HG03095 (cell line): ENCODE measurements around the gene THBS2.
"Not testable (repeated sequence)": the region's sequence is repeated elsewhere in the genome, so short reads cannot be mapped to it uniquely, and the experiment has no call there.

ENCODE experiments used
- ATAC-seq: cut with Tn5 transposase; IDR thresholded peaks from one replicate; pipeline ENCODE4 v1.9.1; 2021; ENCODE audit warnings: moderate library complexity; ENCODE audit not compliant: unreplicated experiment

Gene THBS2

DNA sequence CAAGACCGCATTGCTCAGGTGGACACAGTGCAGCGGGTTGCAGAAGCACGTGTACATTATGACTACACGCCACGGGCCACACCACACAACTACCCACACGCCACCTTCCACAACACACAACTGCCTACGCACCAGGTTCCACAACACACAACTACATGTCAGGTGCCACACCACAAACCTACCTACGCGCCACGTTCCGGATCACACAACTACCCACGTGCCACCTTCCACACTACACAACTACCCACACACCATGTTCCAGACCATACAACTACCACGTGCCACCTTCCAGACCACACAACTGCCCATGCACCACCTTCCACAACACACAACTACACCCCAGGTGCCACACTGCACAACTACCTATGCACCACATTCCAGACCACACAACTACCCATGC is 20.5 kb downstream of the THBS2 start:
- no peak for ATAC-seq

- no peak for ATAC-seq
Measured at GRCh38 chr6:169232507-169232931, 21.1 kb downstream of the THBS2 start.

DNA sequence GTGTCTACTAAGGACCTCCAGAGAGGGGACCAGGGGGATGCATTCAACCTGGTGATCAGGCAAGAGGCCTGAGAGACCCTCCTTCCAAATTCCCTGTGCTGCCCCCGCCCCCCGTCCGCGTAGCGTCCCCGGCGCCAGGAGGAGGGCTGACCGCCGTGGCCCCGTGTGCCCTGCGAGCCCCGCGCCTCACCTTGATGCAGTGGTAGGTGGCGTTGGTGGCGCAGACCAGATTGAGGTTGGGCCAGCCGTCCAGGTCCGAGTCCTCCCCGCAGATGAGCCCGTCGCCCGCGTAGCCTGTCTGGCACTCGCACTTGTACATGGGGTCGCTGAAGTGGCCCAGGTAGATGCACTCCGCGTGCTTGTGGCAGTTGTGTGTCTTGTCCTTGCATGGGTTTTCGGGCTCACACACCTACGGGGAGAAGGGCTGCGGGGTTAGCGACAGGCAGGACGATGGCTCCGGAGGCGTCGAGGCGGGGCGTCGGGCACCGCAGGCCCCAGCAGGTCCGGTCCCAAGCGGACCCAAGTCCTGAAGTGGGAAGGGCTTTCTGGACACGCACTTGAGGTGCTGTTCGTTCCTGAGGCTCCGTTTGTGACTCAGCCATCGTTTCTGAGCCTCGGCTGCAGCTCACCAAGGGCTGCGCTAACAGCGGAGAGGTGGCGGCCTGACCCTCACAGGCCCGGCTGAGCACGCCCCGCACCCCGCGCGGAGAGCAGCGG is 21.7 kb downstream of the THBS2 start:
- no peak for ATAC-seq

- ATAC-seq: no peak
Measured at GRCh38 chr6:169230946-169231789, 22.5 kb downstream of the THBS2 start.

DNA sequence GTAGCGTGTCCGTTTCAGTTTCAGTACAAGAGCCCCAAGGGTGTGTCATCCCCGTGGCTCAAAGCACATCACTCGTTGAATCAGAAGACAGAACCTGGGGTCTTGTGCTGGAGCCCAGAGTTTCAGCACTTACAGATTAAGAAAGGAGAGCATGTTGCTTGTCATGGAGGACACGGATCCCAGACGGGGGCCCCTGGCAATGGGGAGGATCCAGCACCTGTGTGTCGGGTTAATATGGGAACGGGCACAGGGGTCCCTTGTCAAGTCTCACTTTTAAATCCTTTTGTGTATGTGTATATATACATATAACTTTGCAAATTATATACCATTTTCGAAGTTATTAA is 23.4 kb downstream of the THBS2 start:
- ATAC-seq: no peak

GRCh38 chr6:169229615-169230321 is 23.9 kb downstream of the THBS2 start:
- ATAC-seq: no peak

GRCh38 chr6:169227116-169227515 is 26.5 kb downstream of the THBS2 start:
- no peak for ATAC-seq

GRCh38 chr6:169225887-169226286 is 27.8 kb downstream of the THBS2 start:
- ATAC-seq: no peak

DNA sequence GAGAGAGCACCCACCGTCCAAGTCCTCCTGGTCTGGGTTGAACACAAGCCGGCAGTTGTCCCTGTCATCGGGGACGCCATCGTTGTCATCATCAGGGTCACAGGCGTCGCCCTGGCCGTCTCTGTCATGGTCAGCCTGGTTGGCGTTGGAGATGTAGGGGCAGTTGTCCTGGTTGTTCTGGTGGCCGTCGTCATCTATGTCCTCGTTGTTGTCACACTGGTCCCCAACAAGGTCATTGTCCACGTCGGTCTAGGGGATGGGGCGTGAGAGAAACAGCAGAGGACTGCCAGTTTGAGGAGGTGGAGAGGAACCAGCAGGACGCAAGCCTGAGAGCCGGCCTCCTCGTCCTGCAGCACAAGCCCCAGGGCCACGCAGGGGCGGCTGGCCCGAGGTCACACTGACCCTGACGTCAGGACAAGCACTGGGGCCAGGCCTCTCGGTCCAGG is 28.5 kb downstream of the THBS2 start:
- no peak for ATAC-seq

DNA sequence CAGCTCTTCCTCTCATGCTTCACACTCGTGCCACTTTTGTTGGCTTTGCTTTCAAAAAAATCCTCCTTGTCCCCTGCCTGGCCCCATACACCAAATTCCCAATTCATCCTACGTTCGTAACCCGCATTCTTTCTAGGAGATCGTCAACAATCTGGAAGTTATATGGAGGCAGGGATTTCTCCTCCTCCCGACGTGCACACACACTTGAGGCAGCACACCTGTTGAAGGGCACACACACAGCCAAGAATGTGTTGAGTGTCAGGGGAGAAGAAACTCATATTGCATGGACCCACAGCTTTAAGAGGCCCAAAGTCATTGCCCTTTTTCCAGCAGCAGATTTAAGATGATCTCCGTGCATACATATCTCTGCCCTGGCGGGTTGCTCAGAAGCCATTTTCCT is 28.9 kb downstream of the THBS2 start:
- ATAC-seq: no peak

GRCh38 chr6:169224185-169224695 is 29.4 kb downstream of the THBS2 start:
- ATAC-seq: no peak

DNA sequence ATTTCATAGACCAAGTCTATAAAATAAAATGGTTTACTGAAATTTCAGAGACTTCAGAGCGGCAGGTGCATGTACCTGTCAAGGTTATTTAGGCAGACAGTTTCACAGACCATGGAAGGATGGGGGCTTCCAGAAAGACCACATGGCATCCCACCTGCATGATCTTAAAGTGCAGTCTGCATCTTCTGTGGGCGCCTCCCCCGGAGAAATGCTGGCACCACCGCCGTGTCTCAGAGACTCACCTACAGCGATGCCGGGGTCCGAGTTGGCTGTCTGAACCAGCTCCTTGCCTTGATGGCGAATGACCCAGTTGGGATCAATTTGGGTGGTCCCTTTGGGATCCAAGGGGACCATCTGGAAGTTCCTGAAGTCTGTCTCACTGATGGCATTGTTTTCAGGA is 30.6 kb downstream of the THBS2 start:
- ATAC-seq: no peak

GRCh38 chr6:169222126-169222525 is 31.5 kb downstream of the THBS2 start:
- no peak for ATAC-seq

DNA sequence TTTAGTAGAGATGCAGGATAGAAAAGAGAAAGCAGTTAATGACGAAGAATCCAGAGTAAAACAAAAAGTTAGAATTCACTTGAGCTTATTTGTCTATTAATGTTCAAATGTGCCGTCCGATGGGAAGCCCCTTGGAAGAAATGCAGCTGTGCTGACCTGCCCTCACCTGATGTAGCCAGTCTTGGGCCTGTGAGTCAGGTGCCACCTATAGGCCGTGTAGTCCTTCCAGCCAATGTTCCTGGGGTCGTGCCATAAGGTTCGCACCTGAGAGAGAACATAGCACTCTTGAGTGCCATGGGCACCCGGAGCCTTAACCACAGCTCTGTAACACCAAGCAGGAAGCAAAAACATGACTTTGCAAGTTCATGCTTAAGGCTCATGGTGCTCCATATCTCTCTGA is 32.4 kb downstream of the THBS2 start:
- ATAC-seq: no peak

- no peak for ATAC-seq
Measured at GRCh38 chr6:169220068-169220964, 33.3 kb downstream of the THBS2 start.

- ATAC-seq: no peak
Measured at GRCh38 chr6:169217972-169218371, 35.7 kb downstream of the THBS2 start.

GRCh38 chr6:169216830-169217229 is 36.8 kb downstream of the THBS2 start:
- ATAC-seq: no peak

- no peak for ATAC-seq
Measured at GRCh38 chr6:169215201-169215681, 38.4 kb downstream of the THBS2 start.

- ATAC-seq: not testable (repeated sequence)
Measured at GRCh38 chr6:169214789-169215188, 38.9 kb downstream of the THBS2 start.

DNA sequence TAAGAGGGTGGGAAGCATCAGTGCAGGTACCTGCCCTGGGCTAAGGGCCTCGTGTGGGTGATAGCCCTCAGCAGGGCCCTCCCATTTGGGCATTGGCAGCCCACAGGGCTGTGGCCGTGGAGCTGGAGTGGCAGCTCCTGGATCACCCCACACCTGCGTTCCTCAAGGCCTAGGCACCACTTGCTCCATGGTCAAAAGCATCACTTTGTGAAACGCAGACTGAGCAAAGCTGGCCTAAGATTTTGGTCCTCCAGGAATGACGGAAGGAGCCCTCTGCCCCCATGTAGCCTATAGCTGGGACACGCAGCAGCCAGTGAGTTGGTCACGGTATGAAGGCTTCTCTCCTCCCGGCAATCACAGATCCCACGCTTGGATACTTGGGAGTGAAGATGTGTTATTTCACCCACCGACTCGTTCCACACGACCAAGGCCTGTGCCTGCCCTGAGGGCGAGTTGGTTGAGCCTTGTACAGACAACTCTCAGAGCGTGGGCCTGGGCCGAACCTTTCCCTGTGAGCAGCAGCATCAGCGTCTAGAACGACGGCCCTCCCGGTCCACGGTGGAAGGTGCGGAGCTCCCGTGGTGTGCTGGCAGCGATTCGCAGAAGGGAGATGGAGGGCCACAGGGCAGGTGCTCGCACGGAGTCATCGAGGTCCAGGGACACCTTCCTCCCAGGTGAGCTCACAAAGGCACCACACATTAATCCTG is 39.7 kb downstream of the THBS2 start:
- no peak for ATAC-seq
